Measurements from ENCODE around the gene WNT3A.

DNA sequence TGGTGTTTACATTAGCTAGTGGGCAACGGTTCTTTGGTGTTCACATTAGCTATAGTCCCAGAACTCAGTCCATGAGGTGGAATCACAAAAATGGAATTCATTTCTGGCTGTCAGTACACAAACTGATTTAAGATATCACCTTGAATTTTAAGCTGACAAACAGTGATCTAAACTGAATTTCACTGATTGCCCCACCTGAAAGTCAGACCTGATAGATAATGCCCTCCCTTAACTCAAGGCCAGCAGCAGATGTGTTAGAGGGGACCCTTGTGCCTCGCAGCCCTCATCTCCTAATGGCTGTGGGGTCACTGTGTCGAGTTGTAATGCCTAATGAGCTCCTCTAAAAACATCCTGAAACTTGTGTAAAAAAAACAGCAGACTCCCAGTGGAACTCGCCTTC is 84.3 kb downstream of the WNT3A start:
- TF ChIP-seq CTCF (IDR thresholded peaks at IDR 0.05; ENCODE audit: low read length) (no peak), EZH2 (IDR thresholded peaks at IDR 0.05; ENCODE audit: borderline replicate concordance, low read length) (no peak)

Measured in OCI-LY1 (cell line).